GM12892 (cell line): ENCODE data around the gene CCDC141.

Experiments
- POLR2A ChIP-seq: IDR thresholded peaks from 2 replicates; pipeline ENCODE4 v1.6.1; 2011; ENCODE audit warnings: low read depth, low read length, control low read depth
- TAF1 ChIP-seq: IDR thresholded peaks from 2 replicates; pipeline ENCODE4 v1.6.1; 2011; ENCODE audit warnings: low read depth, mild to moderate bottlenecking, control low read depth, low read length, borderline replicate concordance

- TF ChIP-seq TAF1 (no peak), POLR2A (no peak)
Observed at GRCh38 chr2:178827739-178828485, 222.0 kb downstream of the CCDC141 start.
